GM19438 (cell line): ENCODE data around the gene MVB12B.

ENCODE experiments used
- ATAC-seq: cut with Tn5 transposase; IDR thresholded peaks from one replicate; pipeline ENCODE4 v1.9.1; 2021; ENCODE audit warnings: low read depth; ENCODE audit not compliant: unreplicated experiment

Gene MVB12B

DNA sequence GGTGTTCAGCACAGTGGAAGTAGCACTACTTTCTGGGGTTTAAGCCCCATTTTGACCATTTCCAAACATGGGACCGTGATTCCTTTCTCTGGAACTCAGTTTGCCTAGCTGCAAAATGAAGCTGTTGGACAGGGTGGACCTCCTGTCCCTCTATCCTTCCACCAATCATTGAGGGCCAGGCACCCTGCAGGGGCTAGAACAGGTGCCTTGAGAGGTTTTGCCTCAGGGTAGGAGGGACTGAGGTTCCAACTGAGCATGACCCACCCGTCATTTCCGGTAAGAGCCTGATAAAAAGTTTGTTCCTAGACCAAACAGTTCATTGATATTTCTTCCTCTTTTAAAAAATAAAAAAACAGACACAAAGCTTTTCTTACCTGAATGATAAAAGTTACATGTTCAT lies 116.5 kb downstream of the MVB12B start:
- no peak for ATAC-seq

DNA sequence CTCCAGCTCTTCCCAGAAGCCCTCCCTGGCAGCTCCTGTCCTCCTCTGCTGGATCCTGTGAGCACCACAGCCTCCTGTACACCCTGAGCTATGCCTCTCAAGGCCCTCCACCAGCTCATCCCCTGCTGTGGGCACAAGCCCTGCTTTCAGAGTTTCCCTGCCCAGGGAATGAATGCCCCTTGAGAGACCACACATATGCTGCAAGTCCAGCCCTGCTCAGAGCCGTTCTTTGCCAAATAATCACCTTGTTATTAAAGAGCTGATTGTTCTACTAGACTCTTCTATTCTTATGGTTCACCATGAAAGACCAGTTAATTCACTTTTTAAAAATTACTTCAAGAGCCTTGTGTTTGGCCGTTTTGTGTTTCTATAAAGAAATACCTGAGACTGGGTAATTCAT lies 121.5 kb downstream of the MVB12B start:
- no peak for ATAC-seq

DNA sequence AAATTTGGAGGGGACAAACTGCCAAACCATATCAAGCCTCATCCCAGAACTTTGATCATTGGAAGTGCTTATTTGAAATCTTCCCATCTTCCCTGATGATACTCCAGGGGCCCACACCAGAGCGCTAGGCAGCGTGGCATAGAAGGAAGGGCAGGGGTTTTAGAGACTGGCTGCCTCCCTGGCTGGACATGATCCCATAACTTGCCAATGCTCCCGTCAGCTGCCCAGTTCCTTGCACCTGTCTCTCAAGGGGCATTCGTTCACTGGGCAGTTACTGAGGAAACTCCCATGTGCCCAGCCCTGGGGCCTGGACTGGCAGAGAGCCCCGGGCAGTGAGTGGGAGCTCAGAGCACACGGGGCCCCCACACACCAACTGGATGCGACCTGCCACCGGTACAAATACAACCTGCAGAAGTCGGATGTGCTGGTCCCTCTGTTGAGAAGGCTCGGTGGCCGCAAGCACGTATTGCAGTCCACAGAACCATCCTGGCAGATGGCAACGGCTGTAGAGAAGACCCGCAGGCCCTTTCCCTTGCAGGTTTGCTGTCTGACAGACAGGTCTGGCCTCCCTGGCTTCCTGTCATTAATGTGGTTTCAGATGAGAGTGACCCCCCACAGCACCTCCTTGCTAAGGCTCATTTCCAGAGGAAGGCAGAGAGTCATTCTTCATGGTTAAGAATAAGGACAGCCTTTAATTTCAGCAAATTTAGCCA lies 122.4 kb downstream of the MVB12B start:
- no peak for ATAC-seq

DNA sequence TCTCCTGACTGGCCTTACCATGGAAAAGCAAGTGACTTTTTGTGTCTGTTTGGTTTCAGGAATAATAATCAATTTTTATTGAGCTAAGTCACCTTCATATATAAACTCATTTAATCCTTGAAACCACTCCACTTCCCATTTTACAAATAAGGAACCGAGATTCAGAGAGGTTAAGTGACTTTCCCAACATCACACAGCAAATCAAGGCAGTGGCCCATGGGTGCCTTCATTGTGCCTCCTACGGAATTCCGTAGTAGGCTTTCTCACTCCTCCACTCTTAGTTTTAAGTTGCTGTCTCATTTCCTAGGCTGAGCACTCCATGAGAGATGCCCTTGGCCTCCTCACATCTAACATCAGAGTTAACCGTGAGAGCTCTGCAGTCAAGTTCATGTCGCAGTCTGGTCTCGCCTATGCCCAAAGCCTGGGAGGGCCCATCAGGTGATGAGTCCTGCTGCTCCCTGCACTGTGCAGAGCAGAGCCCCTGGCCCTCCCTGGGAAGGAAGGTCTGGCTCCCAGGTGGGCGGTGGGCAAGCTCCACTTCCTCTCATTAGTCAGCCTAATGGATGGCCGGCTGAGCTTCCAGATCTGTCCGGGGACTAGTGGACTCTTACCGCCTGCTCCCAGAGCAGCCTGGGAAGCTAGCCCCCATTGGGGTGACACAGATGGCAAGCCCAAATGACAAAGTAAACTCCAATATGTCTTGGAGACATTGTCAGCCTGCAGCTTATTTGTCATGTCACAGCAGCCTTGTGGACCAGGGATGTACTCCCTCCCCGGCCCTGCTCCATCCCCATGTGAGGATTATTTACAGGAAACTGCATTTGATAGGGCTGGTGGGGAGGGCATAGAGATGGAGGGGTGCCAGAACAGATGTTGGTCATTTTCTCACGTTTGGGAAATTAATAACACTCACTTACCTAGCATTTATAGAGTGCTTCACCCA lies 123.4 kb downstream of the MVB12B start:
- ATAC-seq: no peak

DNA sequence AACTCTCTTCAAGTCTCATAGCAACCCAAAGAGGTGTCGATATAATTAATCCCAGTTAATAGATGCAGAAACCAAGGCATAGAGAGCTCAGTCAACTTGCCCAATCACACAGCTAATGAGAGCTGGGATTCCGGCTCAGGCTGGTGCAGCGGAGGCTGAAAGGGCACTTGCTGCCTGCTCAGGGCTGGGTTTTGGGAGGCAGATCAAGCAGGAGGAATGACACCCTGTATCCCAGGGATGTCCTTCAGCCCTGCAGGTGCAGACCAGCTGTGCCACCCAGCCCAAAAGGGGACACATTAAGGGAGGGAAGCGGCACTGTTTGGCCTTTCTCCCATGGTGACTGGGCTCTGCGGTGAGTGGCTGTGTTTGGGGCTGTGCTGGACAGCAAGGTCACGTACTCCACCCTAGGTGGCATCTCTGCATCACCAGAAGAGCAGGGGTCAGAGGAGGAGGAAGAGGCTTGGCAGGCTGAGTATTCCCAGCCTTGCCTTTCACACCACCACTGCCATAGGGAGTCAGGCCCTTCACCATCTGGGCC lies 124.1 kb downstream of the MVB12B start:
- ATAC-seq: no peak

GRCh38 chr9:126451316-126451885 lies 124.8 kb downstream of the MVB12B start:
- ATAC-seq: no peak

DNA sequence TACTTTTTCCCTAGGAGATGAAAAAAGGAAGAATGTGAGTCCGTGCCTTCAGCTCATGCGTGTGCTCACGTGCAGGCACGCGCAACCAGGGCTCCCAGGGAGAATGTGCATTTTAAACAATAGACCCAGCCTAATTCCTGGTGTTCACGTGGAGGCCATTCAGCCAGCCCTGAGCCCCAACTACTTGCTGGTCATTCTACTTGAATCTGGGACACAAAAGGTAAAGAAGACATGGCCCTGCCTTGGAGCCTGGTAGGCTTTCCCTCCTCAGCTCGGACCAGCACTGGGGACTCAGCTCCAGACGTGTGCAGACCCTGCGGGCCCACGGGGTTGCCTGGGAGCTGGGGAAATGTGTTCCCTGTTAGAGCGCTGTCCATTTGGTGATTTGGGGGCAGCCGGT lies 125.5 kb downstream of the MVB12B start:
- ATAC-seq: no peak

DNA sequence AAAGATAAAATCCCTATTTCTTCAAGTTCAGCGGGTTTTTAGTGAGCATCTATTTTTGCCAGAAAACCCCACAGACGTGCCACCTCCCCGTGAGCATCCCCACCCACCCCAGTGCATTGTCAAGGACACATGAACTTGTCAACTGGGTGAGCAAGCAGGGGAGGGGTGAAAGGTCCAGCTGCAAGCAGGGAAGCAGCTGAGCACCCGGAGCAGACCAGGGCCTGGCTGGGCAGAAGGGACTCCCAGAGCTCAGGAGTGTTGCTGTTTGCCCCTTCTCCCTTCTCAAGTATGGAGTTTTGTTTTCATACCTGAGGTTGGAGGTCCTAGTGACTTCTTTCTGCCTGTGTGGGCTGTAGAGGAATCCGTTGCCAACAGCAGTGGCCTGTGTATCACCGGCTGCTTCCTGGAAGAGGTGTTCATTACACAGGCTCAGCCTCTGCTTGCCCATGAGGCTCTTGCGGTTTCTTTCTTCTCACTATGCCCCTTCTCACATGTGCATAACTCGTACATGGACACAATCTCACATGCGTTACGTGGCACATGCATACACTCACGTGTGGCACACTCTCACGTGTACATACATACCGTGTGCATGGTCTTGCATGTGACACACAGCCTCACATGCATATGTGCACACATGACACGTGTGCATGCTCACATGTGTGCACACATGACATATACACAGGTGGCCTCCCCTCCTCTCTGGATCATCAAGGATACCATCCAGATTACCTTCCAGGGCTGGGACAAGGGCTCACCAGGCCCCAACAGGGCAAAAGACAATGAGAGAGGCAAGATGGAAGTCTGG lies 126.7 kb downstream of the MVB12B start:
- no peak for ATAC-seq

GRCh38 chr9:126454215-126454614 lies 127.6 kb downstream of the MVB12B start:
- no peak for ATAC-seq

GRCh38 chr9:126454795-126455194 lies 128.2 kb downstream of the MVB12B start:
- no peak for ATAC-seq

- no peak for ATAC-seq
Measured at GRCh38 chr9:126456441-126457174, 130.0 kb downstream of the MVB12B start.

GRCh38 chr9:126457175-126457547 lies 130.5 kb downstream of the MVB12B start:
- ATAC-seq: no peak

DNA sequence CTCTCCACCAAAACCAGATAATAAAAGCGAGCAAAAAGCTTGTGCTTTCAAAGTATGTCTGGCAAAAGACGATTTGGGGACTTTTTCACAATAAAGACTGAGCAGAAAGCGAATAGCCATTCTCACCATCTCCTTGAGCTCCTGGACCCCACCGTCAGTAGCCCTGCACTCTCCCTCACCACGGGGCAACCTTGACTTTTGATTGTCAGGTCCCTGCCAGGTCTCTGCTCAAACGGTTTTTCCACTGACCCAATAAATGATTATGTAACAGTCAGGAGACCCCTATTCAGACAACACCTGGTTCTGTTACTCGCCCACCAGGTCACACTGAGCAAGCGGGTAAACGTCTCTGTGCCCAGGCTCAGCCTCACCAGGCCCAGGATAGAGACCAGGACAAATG lies 131.3 kb downstream of the MVB12B start:
- no peak for ATAC-seq

DNA sequence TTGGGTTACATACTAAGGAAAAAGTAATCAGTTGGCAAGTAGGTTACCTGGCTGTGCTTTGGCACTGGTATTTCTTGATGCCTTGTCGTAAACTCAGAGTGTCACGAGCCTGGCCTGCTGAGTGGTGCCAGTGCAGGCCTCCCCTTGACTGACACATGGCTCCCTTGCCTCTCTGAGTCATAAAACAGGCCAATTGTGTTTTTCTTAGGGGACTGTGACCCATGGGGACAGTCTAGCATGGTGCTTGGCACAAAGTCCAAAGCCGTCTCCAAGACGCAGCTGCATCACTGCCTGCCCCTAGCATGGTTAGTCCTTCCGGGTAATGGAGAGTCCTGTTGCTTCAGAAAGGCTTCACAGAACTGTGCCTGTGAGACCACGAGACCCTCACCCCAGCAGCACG lies 132.5 kb downstream of the MVB12B start:
- no peak for ATAC-seq

DNA sequence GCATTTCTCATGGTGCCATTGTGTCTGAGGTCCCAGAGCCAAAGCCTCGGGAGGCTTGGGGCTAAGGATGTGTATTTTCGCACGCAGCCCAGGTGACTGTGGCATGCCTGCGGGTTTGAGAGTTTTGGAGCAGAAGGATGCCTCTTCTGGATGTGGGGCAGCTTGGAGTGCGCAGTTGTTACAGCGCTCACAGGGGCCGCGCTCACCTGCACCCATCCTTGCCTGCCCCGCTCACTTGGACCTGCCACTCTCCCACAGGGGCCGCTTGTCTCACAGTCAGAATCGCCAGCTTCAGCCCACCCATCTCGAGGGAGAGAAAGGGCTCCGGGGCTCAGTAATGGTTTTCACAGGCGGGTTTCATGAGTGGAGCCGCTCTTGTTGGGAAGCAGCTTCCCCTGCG lies 132.9 kb downstream of the MVB12B start:
- no peak for ATAC-seq

DNA sequence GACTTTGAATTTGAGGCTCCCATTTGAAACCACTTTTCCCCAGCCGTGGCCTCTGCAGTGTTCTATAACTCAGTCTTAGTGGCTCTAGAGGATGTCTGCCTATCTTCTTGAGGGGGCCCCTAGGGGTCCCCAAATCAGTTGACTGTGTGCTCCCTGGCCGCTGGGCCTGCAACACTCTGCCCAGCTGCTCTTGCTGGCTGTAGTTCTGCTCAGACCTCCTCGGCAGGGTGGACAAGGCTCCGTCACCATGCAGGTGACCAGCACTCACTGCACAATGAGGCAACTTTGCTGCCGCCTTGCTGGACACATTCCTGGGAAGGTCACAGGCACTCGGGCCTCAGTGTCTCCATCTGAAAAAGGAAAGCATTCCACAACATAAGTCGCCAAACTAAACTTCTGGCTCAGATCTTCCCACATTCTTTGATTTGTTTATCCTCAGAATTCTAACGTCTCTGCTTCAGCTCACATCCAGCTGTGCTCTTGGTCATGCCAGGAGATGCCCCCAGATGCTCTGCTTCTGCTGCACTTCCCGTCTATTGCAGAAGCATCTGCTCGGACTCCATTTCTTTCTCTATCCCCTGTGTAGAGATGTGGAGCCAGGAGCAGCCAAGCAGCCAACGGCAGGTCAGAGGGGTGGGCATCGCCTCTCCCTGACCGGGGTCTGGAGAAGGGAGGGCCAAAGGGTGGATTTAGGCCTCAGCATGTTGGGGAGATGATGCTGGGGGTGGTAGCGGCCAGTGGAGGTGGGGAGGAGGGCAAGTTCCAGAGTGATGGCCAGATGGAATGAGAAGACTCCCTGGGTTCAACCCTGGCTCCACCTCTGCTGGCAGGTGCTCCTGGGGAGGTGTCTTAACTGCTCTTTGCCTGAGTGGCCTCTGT lies 133.6 kb downstream of the MVB12B start:
- ATAC-seq: no peak

GRCh38 chr9:126461029-126461428 lies 134.4 kb downstream of the MVB12B start:
- no peak for ATAC-seq

- ATAC-seq: no peak
Measured at GRCh38 chr9:126461608-126462007, 135.0 kb downstream of the MVB12B start.

GRCh38 chr9:126462617-126463016 lies 136.0 kb downstream of the MVB12B start:
- no peak for ATAC-seq
